Heart left ventricle (tissue), 13 donors: ENCODE measurements around the gene THSD4.

Source experiments
- CTCF ChIP-seq, 12 donors: fragments of 200-600 bp; sonication (generic) in 4 of 12; IDR thresholded peaks; one replicate each; pipeline versions ENCODE4 v1.5.0 to v1.8.0; 2018 to 2022; ENCODE audit warnings: antibody characterized with exemption in 12 of 12, mild to moderate bottlenecking in 5 of 12
- POLR2A ChIP-seq, 2 donors: fragments of 450-650 bp; IDR thresholded peaks; one replicate each; pipeline ENCODE4 v1.6.1; 2017; ENCODE audit warnings: antibody characterized with exemption in 2 of 2, mild to moderate bottlenecking in 2 of 2, moderate library complexity in 2 of 2
- donor health status: ischemic (EF 13 %, LVEDD 7.1; RV severe dilation, severe dysfunction).
- donor health status: DM: no; HTN: yes; CAD: no.
- donor health status: DM: no; HTN: no; CAD: no.
- donor health status: ischemic (EF 25% LVEDD 6.9; RV normal size, moderate dysfunction).
- donor health status: ischemic (EF 25% LVEDD 5.7; RV mildly dilated, moderate dysfunction).
- donor health status: ischemic (EF 35%, LVEDD 5.7; RV mildly dilated, moderate dysfunction).
- donor health status: nonischemic (EF 11% LVEDD 7.7; RV severe dilation, severe dysfunction).
- donor health status: DM: yes; HTN: yes; CAD: no.
- donor health status: PGD.
- donor health status: ischemic (EF 29% LVEDD 5.4; RV normal size, mild dysfunction).
- donor health status: nonischemic (EF 23%, LVEDD 6.1; RV moderate dilation, normal function).

GRCh38 chr15:71476823-71477222, 361.6 kb downstream of the THSD4 start:
- no peak for TF ChIP-seq CTCF (IDR thresholded peaks at IDR 0.05)
- TF ChIP-seq POLR2A (IDR thresholded peaks at IDR 0.05), result no peak
